Ascending aorta (tissue), 2 donors: ENCODE results near the gene CWC27. TPM values are rescaled to one million over a fixed set of nuclear protein-coding genes. Genes with fewer than 3 reads are reported as not detected.

Experiments used
- DNase-seq, 2 donors: peaks; one replicate each; pipeline ENCODE4 v3.0.0-alpha.2; 2019; ENCODE audit warnings: low spot score in 2 of 2
- H3K27ac ChIP-seq, 2 donors: fragments of 200-600 bp; sonication (generic); one replicate each; pipeline ENCODE4 v1.5.1; 2016 to 2017; ENCODE audit warnings: mild to moderate bottlenecking in 1 of 2
- H3K27me3 ChIP-seq: fragments of 200-600 bp; sonication (generic); one replicate; pipeline ENCODE4 v1.5.1; 2017
- H3K36me3 ChIP-seq, 2 donors: fragments of 200-600 bp; sonication (generic); one replicate each; pipeline ENCODE4 v1.5.1; 2016
- H3K4me1 ChIP-seq, 2 donors: fragments of 200-600 bp; sonication (generic); one replicate each; pipeline ENCODE4 v1.5.1; 2016 to 2017; ENCODE audit warnings: mild to moderate bottlenecking in 1 of 2
- H3K4me3 ChIP-seq, 2 donors: fragments of 200-600 bp; sonication (generic); one replicate each; pipeline ENCODE4 v1.5.1; 2016 to 2017; ENCODE audit warnings: mild to moderate bottlenecking in 1 of 2
- H3K9me3 ChIP-seq, 2 donors: fragments of 200-600 bp; sonication (generic); one replicate each; pipeline ENCODE4 v1.5.1; 2016
- intact Hi-C: fragments of 100-400 bp; cut with DNase I; formaldehyde crosslinking; loops from one replicate; pipeline ENCODE4 v1.15.1; 2023
- total RNA-seq: library from RNA; depleted of rRNA; stranded (reverse); fragments of >200 nt; gene quantifications from one replicate; pipeline ENCODE4 v1.1.0, GENCODE V29; 2016
- TF ChIP-seq, protein P1 (sequence below), 3 experiments: fragments of 200-600 bp in 2 of 3; fragments of 450-650 bp in 1 of 3; sonication (generic) in 2 of 3; IDR thresholded peaks; one replicate each; pipeline ENCODE4 v1.5.1; 2016 to 2019; ENCODE audit warnings: antibody characterized with exemption in 3 of 3, mild to moderate bottlenecking in 1 of 3, moderate library complexity in 1 of 3

CWC27 gene
- total RNA-seq, 1 donor from 2014 or later = 1.7 TPM

- Histone ChIP-seq H3K27me3 (no peaks in the 10 kb centered on the region), H3K4me1 (no peaks in the 10 kb centered on the region), H3K4me3 (no peak overlapping the region), H3K36me3 (peaks cover 0 to 10% of the 10 kb centered on the region in 2 donors), H3K9me3 (peaks cover 0 to 16% of the 10 kb centered on the region in 2 donors), H3K27ac (no peak overlapping the region)
- TF ChIP-seq, protein P1, sequence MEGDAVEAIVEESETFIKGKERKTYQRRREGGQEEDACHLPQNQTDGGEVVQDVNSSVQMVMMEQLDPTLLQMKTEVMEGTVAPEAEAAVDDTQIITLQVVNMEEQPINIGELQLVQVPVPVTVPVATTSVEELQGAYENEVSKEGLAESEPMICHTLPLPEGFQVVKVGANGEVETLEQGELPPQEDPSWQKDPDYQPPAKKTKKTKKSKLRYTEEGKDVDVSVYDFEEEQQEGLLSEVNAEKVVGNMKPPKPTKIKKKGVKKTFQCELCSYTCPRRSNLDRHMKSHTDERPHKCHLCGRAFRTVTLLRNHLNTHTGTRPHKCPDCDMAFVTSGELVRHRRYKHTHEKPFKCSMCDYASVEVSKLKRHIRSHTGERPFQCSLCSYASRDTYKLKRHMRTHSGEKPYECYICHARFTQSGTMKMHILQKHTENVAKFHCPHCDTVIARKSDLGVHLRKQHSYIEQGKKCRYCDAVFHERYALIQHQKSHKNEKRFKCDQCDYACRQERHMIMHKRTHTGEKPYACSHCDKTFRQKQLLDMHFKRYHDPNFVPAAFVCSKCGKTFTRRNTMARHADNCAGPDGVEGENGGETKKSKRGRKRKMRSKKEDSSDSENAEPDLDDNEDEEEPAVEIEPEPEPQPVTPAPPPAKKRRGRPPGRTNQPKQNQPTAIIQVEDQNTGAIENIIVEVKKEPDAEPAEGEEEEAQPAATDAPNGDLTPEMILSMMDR (IDR thresholded peaks at IDR 0.05) = no peak
- DNase-seq = no peak
- intact Hi-C loops = no loop called here
These were observed 219.0 kb downstream of the CWC27 start for GRCh38 chr5:64987768-64988167.

DNA sequence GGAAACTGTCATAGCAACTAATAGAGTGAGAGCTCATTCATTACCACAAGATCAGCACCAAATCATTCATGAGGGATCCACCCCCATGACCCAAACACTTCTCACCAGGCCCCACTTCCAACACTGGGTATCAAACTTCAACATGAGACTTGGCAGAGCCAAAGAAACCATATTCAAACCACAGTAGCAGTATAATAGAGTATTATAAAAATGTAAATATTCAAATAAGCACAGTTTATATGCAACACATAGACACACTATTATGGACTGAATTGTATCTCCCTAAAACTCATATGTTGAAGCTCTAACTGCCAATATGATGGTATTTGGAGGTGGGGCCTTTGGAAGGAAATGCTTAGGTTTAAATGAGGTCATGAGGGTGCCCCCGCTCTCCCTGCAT, 240.5 kb downstream of the CWC27 start:
- Histone ChIP-seq H3K27me3 (no peaks in the 10 kb centered on the region), H3K27ac (no peak overlapping the region), H3K4me3 (no peak overlapping the region), H3K36me3 (no peaks in the 10 kb centered on the region), H3K9me3 (no peaks in the 10 kb centered on the region), H3K4me1 (no peaks in the 10 kb centered on the region)
- TF ChIP-seq, protein P1 (IDR thresholded peaks at IDR 0.05) = no peak
- DNase-seq = no peak
- intact Hi-C loops = no loop called here

DNA sequence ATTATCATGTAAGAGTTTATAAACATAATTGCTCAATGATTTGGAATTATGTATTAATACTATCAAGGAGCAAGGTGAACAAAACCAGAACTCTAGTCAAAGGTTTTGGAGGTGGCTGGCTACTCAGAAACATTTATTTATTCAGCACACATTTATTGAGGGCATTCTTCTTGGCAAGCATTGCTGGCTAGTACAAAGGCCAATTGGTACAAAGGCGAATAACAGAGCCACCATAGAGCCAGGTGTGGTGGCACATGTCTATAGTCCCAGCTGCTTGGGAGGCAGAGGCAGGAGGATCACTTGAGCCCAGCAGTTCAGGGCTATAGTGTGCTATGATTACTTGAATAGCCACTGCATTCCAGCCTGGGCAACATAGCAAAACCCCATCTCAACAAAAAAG, 242.1 kb downstream of the CWC27 start:
- intact Hi-C loops = no loop called here
- no peaks in the 10 kb centered on the region for H3K9me3 ChIP-seq
- TF ChIP-seq, protein P1 (IDR thresholded peaks at IDR 0.05) = no peak
- H3K27ac ChIP-seq = no peak overlapping the region
- no peaks in the 10 kb centered on the region for H3K4me1 ChIP-seq
- H3K27me3 ChIP-seq = no peaks in the 10 kb centered on the region
- H3K36me3 ChIP-seq = no peaks in the 10 kb centered on the region
- DNase-seq = no peak
- no peak overlapping the region for H3K4me3 ChIP-seq

DNA sequence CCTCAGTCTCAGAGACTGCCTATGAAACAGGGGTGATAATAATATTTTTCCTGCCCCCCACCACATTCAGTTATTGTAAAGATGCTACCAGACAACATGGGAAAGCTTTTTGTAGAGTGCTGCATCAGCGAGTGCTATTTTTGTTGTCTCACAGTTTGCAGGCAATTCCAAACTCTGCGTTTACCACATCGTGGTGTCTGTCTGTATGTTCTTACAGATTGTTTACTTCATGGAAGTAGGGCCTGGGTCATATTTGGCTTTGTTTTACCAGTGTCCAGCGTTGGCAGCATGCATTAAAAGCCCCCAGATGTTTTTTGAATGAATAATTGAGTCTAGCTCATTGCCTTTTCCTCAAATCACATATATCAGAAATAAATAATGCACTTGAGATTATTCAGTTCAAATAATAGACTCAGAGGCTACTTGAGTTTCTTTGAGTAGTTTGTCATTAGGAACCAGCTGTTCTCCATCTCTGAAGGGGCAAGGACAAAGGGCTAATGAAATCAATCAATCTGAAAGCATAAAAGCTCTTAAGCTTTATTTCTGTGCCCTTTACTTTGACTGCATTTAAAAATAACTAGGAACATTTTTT, 243.7 kb downstream of the CWC27 start:
- Histone ChIP-seq H3K4me3 (no peak overlapping the region), H3K27me3 (no peaks in the 10 kb centered on the region), H3K36me3 (no peaks in the 10 kb centered on the region), H3K27ac (no peak overlapping the region), H3K9me3 (no peaks in the 10 kb centered on the region), H3K4me1 (no peaks in the 10 kb centered on the region)
- intact Hi-C loops = no loop called here
- DNase-seq = no peak
- TF ChIP-seq, protein P1 (IDR thresholded peaks at IDR 0.05) = no peak

DNA sequence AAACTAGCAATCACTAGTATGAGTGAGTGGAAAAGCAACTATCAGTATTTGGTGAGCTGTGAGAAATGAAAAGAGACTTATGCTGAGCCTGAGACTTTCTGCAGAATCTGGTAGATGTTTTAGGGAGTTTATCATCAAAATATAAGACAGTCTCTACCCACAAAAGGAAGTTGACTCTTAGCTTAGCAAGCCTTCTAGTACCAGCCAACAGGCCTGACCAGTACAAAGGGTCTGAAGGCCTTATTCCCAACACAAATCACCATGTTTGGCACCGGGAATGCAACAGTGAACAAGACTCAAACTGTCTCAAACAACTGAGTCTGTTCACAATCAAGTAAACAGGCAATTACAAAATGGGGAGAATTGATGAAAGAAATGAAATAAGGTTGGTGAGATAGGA, 244.4 kb downstream of the CWC27 start:
- intact Hi-C loops = no loop called here
- H3K4me3 ChIP-seq = no peak overlapping the region
- H3K27me3 ChIP-seq = no peaks in the 10 kb centered on the region
- H3K36me3 ChIP-seq = no peaks in the 10 kb centered on the region
- no peaks in the 10 kb centered on the region for H3K9me3 ChIP-seq
- DNase-seq = no peak
- no peak overlapping the region for H3K27ac ChIP-seq
- TF ChIP-seq, protein P1 (IDR thresholded peaks at IDR 0.05) = no peak
- H3K4me1 ChIP-seq = no peaks in the 10 kb centered on the region

DNA sequence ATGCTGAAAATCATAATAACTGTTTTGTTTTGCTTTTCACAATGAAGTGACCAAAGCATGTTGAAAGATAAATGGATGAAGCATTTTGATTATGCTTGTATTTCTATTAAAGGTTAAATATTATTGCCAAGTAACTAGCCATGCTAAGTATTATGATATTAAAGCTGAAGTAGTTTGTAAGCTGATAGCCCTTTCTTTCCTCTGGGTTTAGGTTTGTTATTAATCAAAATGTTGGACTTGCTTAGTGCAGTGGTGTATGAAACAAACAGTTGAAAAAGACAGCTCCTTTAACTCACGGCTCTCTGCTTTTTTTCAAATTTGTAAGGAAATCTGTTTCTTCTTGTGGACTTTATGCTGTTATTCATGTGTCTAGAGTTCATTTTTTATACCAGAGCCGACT, 246.0 kb downstream of the CWC27 start:
- H3K4me1 ChIP-seq = no peaks in the 10 kb centered on the region
- H3K4me3 ChIP-seq = no peak overlapping the region
- no peaks in the 10 kb centered on the region for H3K36me3 ChIP-seq
- no peak for DNase-seq
- no peaks in the 10 kb centered on the region for H3K27me3 ChIP-seq
- intact Hi-C loops = no loop called here
- no peaks in the 10 kb centered on the region for H3K9me3 ChIP-seq
- TF ChIP-seq, protein P1 (IDR thresholded peaks at IDR 0.05) = no peak
- no peak overlapping the region for H3K27ac ChIP-seq
